NCI-H748 (cell line): ENCODE results near the gene NCSTN.
"Not testable (repeated sequence)": the region's sequence is repeated elsewhere in the genome, so short reads cannot be mapped to it uniquely, and the experiment has no call there.

Experiments
- DNase-seq: peaks from one replicate; lab custom pipeline; 2025; ENCODE audit not compliant: unreplicated experiment; lab: John Stamatoyannopoulos, UW

Gene NCSTN

GRCh38 chr1:160370561-160371345, 27.6 kb downstream of the NCSTN start:
- DNase-seq = no peak

DNA sequence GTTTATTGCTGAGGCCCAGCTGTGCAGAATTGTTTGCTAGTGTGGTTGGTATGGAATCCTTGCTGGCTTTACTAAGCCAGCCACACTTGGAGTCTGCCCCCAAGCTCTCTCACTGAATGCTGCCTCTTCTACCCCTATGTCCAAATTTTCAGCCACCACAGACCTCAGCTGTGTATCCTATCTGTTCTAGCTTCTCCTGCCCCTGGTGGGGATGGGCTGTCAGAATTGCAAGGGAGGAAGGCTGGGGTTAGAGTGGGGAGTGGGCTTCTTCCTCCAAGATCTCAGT, 28.1 kb downstream of the NCSTN start:
- DNase-seq = no peak

GRCh38 chr1:160371756-160372155, 28.6 kb downstream of the NCSTN start:
- no peak for DNase-seq

GRCh38 chr1:160373696-160374095, 30.5 kb downstream of the NCSTN start:
- DNase-seq = no peak

DNA sequence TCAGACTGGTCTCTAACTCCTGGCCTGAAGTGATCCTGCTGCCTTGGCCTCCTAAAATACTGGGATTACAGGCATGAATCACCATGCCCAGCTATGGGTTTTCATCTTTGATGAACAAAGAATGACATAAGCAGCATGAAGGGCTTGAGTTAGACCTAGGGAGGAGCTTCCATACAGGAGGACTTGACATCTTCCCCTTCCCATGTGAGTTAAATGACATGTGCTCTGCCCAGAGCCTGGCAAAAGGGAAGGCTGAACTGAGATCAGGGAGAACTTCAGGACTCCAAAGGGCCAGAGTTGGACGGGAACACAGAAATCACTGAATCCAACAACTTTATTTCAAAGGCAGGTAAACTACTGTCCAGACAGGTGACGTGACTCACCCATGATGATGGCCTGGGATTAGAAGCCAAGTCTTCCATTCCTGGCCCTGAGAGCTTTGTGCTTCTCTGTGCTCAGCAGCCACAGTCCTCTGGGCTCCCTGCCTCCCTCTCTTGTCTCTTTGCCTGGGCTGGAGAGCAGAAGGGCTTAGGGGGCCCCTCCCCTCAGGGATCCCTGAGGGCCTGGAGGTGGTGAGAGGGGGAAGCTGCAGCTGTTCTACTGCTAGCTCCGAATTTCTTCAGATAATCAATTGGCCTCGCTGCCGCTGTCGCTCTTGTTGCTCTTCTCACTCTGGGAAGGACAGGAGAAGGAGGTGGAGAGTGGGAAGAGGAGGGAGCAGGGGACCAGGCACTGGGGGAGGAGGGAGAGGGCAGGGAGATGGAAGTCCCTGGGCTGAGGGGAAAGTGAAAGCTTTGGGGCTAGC, 31.3 kb downstream of the NCSTN start:
- no peak for DNase-seq

GRCh38 chr1:160375788-160376524, 32.8 kb downstream of the NCSTN start:
- peak; percentile 31 for DNase-seq

DNA sequence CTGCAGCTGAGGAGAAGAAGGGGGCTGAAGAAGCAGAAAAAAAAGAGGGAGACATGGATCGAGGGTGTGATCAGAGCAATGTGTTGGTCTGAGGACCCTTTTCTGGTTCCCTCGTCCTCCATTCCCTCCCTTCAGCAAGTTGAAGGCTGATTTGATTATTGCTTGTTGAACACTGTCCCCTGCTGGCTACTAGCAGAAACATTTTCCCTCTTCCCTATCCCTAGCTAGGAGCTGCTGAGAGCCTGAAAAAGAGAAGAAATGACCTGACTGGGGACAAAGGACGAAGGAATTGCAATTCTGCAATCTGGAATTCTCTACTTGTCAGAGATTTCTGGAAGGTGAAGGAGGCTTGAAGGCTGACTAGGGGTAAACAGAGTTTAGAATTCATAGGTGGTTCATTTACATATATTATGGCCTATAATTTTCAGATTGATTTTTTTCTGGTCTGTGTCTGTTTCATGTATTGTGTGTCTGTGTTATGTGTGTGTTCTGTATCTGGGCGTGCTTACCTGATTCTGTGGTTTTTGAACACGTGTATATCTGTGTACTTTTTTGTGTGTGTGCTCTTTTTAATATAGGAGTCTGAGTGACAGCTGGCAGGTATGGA, 33.4 kb downstream of the NCSTN start:
- peak; percentile 78 for DNase-seq

DNA sequence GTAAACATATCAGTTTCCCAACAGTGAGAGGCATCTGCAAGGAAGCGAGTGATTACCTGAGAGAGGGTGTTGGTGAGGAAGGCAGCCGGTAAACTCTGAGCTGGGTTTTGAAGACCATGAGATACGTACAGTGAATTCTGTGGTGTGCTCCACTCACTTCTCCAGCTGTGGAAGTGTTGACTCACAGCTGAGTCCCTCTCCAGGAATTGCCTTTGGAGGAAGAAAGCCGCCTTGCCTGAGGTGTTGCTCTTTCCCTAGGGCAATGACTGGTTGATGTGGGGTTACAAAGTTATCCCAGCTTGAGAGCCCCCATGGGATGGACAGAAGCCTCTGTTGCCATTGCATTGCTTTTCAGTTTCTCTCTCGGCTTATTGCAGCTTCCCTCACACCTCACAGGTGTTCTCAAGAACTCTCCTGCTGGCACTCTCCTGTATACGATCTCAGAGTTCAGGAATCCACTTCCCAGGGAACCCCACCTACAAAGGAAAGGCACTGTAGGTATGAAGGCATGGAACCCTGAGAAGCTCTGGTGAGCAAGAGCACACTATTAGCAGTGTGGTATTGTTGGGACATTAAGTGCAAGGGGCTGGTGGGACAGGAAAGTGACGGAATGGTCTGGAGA, 34.5 kb downstream of the NCSTN start:
- no peak for DNase-seq

DNA sequence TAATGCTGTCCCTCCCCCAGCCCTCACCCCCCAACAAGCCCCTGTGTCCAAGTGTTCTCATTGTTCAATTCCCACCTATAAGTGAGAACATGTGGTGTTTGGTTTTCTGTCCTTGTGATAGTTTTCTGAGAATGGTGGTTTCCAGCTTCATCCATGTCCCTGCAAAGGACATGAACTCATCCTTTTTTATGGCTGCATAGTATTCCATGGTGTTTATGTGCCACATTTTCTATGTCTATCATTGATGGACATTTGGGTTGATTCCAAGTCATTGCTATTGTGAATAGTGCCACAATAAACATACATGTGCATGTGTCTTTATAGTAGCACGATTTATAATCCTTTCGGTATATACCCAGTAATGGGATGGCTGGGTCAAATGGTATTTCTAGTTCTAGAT, 41.6 kb downstream of the NCSTN start:
- not testable (repeated sequence) for DNase-seq

DNA sequence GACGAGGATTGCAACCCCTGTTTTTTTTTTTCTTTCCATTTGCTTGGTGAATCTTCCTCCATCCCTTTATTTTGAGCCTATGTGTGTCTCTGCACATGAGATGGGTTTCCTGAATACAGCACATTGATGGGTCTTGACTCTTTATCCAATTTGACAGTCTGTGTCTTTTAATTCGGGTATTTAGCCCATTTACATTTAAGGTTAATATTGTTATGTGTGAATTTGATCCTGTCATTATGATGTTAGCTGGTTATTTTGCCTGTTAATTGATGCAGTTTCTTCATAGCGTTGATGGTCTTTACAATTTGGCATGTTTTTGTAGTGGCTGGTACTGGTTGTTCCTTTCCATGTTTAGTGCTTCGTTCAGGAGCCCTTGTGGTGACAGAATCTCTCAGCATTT, 45.2 kb downstream of the NCSTN start:
- DNase-seq = not testable (repeated sequence)

DNA sequence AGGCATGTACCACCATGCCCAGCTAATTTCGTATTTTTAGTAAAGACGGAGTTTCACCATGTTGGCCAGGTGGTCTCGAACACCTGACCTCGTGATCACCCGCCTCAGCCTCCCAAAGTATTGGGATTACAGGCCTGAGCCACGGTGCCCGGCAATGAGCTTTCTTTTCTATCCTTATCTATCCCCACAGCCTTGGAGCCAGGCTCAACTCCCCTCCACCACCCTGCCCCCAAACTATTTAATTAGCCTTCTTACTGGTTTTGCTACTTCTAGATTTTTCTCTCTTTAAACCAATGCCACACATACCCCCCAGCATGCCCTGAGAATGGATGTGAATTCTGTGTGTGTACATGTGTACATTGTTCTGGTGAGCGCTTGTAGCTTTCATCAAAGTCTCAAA, 51.5 kb downstream of the NCSTN start:
- DNase-seq = no peak

- no peak for DNase-seq
Observed at GRCh38 chr1:160397651-160398050, 54.5 kb downstream of the NCSTN start.

GRCh38 chr1:160398823-160399222, 55.6 kb downstream of the NCSTN start:
- no peak for DNase-seq

DNA sequence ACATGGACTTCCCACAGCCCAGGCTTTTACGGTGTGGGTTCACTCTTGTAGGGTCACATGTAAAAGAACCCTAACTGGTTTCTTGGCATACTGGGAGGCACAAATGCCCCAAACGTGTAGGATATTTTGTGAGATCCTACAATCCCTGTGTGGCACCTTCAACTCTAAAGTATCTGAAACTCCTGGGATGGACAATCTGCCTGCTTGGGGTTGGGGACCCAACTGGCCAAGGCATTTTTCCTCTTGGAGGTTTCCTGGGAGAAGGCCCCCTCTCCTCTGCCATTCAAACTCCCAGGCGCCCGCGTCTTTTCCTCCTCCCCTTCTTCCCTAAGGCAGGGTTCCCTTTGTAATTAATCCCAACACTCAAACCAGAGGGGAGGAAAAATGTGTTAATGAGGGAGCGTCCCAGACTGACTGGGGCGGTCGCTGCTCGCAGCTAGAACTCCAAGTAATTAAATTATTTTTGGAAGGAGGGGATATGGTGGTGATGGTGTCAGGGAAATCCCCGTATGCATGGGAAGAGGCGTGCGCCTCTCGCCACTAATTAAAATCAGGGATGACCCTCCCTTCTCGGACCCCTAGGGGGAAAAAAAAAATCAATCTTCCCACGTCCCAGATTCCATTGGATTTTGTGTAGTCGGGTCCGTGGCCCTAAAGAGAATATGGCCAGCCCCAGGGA, 56.5 kb downstream of the NCSTN start:
- no peak for DNase-seq

- DNase-seq = peak; percentile 75
Observed at GRCh38 chr1:160400223-160400645, 57.1 kb downstream of the NCSTN start, which contains the start of gene VANGL2. VANGL2 (plus strand) TSS chr1:160400564; CDS start chr1:160415838, 15,274 bp downstream.

GRCh38 chr1:160400646-160401486, 57.7 kb downstream of the NCSTN start:
- peak; percentile 59 for DNase-seq

GRCh38 chr1:160401487-160401805, 58.3 kb downstream of the NCSTN start:
- DNase-seq = peak; percentile 48

- DNase-seq = no peak
Observed at GRCh38 chr1:160402001-160402795, 59.0 kb downstream of the NCSTN start.

DNA sequence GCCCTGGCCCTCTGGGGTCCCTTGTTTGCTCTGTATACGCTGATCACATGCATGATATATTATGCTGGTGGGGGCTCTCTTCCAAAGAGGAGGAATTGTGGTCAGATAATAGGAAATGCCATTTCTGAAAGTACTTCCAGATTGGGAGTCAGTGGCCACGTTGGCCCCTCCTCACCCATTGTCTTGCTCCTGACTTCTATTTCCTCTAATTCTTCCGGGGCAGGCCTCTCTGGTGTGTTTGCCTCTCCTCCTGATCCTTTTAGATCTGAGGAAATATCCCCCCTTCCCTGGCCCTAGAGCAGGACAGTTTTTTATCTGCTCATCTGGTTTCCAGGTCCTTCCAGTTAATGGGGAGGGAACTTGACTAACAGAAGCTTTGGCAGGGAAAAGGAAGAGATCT, 60.1 kb downstream of the NCSTN start:
- DNase-seq = no peak
